ENCODE results near the gene PTPRD. TPM values are rescaled to one million over a fixed set of nuclear protein-coding genes. Genes with fewer than 3 reads are reported as not detected.

PTPRD gene
- total RNA-seq, 1 experiment from 2014 or later: 32.5 TPM

DNA sequence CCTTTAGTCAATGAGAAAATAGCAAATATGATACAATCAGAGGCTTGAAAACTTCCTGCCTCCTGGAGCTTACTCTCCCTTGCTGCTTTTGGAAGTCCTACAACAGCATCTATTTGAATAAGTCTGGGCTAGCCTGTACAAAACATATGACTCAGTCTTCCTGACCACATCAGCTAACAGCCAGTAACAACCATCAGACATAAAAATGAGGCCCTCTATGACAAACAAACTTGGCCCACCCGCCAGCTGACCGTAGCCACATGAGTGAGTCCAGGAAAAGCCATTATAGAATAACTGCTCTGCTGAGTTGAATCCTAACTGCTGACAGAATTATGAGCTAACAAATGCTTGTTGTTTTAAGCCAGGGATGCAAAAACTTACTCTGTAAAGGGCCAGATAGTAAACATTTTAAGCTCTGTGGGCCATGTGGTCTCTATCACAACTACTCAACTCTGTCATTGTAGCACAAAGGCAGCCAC, 347.6 kb downstream of the PTPRD start:
- Histone ChIP-seq H2BK120ac (ENCODE audit: low read depth, low read length, poor library complexity, severe bottlenecking) (no peak overlapping the region), H3K27ac (ENCODE audit: insufficient read length, low read depth, low read length) (no peak overlapping the region), H2BK15ac (ENCODE audit: low read depth, low read length) (no peak overlapping the region), H2AFZ (ENCODE audit: low read length) (no peak overlapping the region), H3K9me3 (ENCODE audit: control insufficient read depth, low read depth, low read length) (no peaks in the 10 kb centered on the region), H2AK5ac (ENCODE audit: insufficient read length, low read length) (no peak overlapping the region), H2BK20ac (ENCODE audit: low read depth, low read length, poor library complexity, severe bottlenecking) (no peak overlapping the region), H3K23me2 (ENCODE audit: insufficient read length, low read depth, low read length, poor library complexity, severe bottlenecking) (no peaks in the 10 kb centered on the region), H3K56ac (ENCODE audit: insufficient read length, low read depth, low read length) (no peak overlapping the region), H3K79me1 (ENCODE audit: insufficient read depth, low read depth, low read length, poor library complexity, severe bottlenecking) (no peaks in the 10 kb centered on the region), H2BK12ac (ENCODE audit: insufficient read length, low read depth, low read length) (no peak overlapping the region), H3K79me2 (ENCODE audit: insufficient read depth, low read length) (no peaks in the 10 kb centered on the region), H3K4ac (ENCODE audit: low read depth, low read length) (no peak overlapping the region), H4K5ac (ENCODE audit: insufficient read length, low read depth, low read length) (no peak overlapping the region), H3K27me3 (ENCODE audit: insufficient read depth, low read length) (no peaks in the 10 kb centered on the region), H3K14ac (ENCODE audit: insufficient read depth, low read length) (no peak overlapping the region), H3K4me1 (ENCODE audit: insufficient read depth, low read length) (no peaks in the 10 kb centered on the region), H4K8ac (replicated peaks; ENCODE audit: insufficient read length, low read depth, low read length) (no peak overlapping the region), H3K9ac (ENCODE audit: extremely low read depth, insufficient read length, low read length) (no peak overlapping the region), H2BK5ac (ENCODE audit: insufficient read length, low read length) (no peak overlapping the region), H3K4me2 (ENCODE audit: insufficient read depth, insufficient read length, low read length) (no peak overlapping the region), H3K18ac (ENCODE audit: insufficient read length, low read depth, low read length) (no peak overlapping the region), H4K91ac (ENCODE audit: insufficient read length, low read depth, low read length) (no peak overlapping the region), H4K20me1 (ENCODE audit: control insufficient read depth, insufficient read depth, insufficient read length) (no peaks in the 10 kb centered on the region), H3K23ac (ENCODE audit: insufficient read length, low read depth, low read length) (no peak overlapping the region), H3T11ph (ENCODE audit: low read length) (no peak overlapping the region)
- H3K4me1 Mint-ChIP-seq: peaks cover 5 to 6% of the 10 kb centered on the region in 2 experiments
- TF ChIP-seq, protein P1, sequence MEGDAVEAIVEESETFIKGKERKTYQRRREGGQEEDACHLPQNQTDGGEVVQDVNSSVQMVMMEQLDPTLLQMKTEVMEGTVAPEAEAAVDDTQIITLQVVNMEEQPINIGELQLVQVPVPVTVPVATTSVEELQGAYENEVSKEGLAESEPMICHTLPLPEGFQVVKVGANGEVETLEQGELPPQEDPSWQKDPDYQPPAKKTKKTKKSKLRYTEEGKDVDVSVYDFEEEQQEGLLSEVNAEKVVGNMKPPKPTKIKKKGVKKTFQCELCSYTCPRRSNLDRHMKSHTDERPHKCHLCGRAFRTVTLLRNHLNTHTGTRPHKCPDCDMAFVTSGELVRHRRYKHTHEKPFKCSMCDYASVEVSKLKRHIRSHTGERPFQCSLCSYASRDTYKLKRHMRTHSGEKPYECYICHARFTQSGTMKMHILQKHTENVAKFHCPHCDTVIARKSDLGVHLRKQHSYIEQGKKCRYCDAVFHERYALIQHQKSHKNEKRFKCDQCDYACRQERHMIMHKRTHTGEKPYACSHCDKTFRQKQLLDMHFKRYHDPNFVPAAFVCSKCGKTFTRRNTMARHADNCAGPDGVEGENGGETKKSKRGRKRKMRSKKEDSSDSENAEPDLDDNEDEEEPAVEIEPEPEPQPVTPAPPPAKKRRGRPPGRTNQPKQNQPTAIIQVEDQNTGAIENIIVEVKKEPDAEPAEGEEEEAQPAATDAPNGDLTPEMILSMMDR (conservative IDR thresholded peaks at IDR 0.05): no peak
- no CpG with 5 or more reads among the region's 2 CpGs for WGBS (ENCODE audit: extremely low coverage, insufficient read length, low lambda C conversion rate)
- peaks cover 20 to 29% of the 10 kb centered on the region in 2 experiments for H3K9me3 Mint-ChIP-seq
- H3K27me3 Mint-ChIP-seq (ENCODE audit: low read depth): no peaks in the 10 kb centered on the region
- no peak for DNase-seq
- peaks cover 8 to 28% (median 18%) of the 10 kb centered on the region in 3 experiments; a peak in 6 of 7 replicates for H3K36me3 Mint-ChIP-seq (ENCODE audit: insufficient read depth in 1 of 3, low read depth in 3 of 3)
- no peak overlapping the region for H3K4me3 Mint-ChIP-seq
- H3K27ac Mint-ChIP-seq: no peak overlapping the region

Measured in H9 (cell line).